BJ (cell line): Measurements from ENCODE around the gene CIZ1. TPM values are rescaled to one million over a fixed set of nuclear protein-coding genes. Genes with fewer than 3 reads are reported as not detected.
"Not testable (repeated sequence)": the region's sequence is repeated elsewhere in the genome, so short reads cannot be mapped to it uniquely, and the experiment has no call there.

Source experiments
- CTCF ChIA-PET: fragments of 350-600 bp; formaldehyde crosslinking; extraction: SDS; loops from one replicate; lab custom pipeline; 2021; ENCODE audit warnings: antibody characterized with exemption, inconsistent platforms; lab: Yijun Ruan, JAX
- POLR2A ChIA-PET: fragments of 300-600 bp; sonication (Branson Sonifier 250); formaldehyde crosslinking; extraction: SDS; loops from one replicate; lab custom pipeline; 2021; ENCODE audit warnings: antibody characterized with exemption; lab: Charles Lee
- DNase-seq: peaks from one replicate; pipeline ENCODE4 v3.0.0-alpha.2; 2011; ENCODE audit warnings: low read depth
- H3K27me3 ChIP-seq: 2 replicates; pipeline ENCODE4 v1.6.0; 2011; ENCODE audit warnings: low read length; ENCODE audit not compliant: control insufficient read depth, insufficient read depth
- H3K36me3 ChIP-seq: 2 replicates; pipeline ENCODE4 v1.5.1; 2011; ENCODE audit warnings: low read length; ENCODE audit not compliant: control insufficient read depth, insufficient read depth
- H3K4me3 ChIP-seq: 2 replicates; pipeline ENCODE4 v1.5.1; 2011; ENCODE audit warnings: low read depth, mild to moderate bottlenecking, control low read depth, low read length
- polyA minus RNA-seq: library from RNA; depleted of rRNA, polyadenylated mRNA; stranded (reverse); fragments of >200 nt; gene quantifications from 2 replicates; pipeline ENCODE4 v1.2.3, GENCODE V29; 2011; rRNA and poly(A)+ RNA removed
- polyA plus RNA-seq: library from polyadenylated mRNA; depleted of rRNA; stranded (reverse); fragments of >200 nt; gene quantifications from 2 replicates; pipeline ENCODE4 v1.2.3, GENCODE V29; 2011; rRNA removed
- TF ChIP-seq, protein P1 (sequence below): IDR thresholded peaks from 2 replicates; pipeline ENCODE4 v1.5.1; 2011; ENCODE audit warnings: low read depth, mild to moderate bottlenecking, control low read depth, inconsistent platforms, low read length, moderate library complexity; ENCODE audit not compliant: insufficient read depth

The CIZ1 gene
- 24.0 and 36.0 TPM in 2 replicates for polyA plus RNA-seq
- polyA minus RNA-seq, result 55.8 and 68.4 TPM in 2 replicates

- DNase-seq, result no peak
- Histone ChIP-seq H3K4me3 (peak within 1 kb of the TSS; percentile 84), H3K36me3 (peaks cover 2% of the 10 kb centered on the region; the same call in 1 of the 2 replicates), H3K27me3 (no peaks in the 10 kb centered on the region)
- TF ChIP-seq, protein P1, sequence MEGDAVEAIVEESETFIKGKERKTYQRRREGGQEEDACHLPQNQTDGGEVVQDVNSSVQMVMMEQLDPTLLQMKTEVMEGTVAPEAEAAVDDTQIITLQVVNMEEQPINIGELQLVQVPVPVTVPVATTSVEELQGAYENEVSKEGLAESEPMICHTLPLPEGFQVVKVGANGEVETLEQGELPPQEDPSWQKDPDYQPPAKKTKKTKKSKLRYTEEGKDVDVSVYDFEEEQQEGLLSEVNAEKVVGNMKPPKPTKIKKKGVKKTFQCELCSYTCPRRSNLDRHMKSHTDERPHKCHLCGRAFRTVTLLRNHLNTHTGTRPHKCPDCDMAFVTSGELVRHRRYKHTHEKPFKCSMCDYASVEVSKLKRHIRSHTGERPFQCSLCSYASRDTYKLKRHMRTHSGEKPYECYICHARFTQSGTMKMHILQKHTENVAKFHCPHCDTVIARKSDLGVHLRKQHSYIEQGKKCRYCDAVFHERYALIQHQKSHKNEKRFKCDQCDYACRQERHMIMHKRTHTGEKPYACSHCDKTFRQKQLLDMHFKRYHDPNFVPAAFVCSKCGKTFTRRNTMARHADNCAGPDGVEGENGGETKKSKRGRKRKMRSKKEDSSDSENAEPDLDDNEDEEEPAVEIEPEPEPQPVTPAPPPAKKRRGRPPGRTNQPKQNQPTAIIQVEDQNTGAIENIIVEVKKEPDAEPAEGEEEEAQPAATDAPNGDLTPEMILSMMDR, result peak; percentile 33
- POLR2A ChIA-PET, result interaction anchor here (1.0 kb wide), 1 partner anchor 170 kb away, joined by 4 read pairs; no protein-coding TSS in a partner anchor
- CTCF ChIA-PET, result interaction anchor here (0.7 to 3.1 kb wide), 10 partner anchors 8 to 150 kb away, joined by 3 to 20 read pairs (median 4); no protein-coding TSS in a partner anchor
These were observed at the start of gene CIZ1 for GRCh38 chr9:128191406-128192046. CIZ1 (minus strand) TSS chr9:128191572; CDS start chr9:128190857, 715 bp downstream.

DNA sequence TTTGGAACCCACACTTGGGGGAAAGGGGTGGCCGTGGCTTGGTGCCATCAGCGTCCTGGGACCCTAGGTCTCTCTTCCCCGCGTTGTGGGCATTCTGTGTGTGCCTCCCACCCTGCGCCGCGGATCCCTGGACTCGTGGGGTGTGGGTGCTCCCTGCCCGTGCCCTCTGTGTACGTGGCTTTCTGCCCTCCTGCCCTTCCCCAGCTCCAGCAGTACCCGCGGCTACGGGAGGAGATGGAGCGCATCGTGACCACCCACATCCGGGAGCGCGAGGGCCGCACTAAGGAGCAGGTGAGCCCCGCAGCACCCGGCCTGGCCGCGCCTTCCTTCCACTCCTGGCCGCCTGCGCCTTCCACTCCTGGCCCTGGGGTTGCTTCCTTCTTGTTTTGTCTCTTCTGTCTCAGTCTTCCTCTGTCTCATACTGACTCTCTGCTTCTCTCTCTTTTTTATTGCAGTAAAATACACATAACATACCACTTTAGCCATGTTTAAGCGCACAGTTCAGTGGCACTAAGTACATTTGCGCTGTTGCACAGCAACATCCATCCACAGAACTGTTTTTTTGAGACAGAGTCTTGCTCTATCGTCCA is 42.5 kb upstream of the CIZ1 start:
- POLR2A ChIA-PET, result no interaction called here
- no peaks in the 10 kb centered on the region for H3K27me3 ChIP-seq
- CTCF ChIA-PET, result no interaction called here
- DNase-seq, result no peak
- H3K36me3 ChIP-seq, result no peaks in the 10 kb centered on the region; the same call in 1 of the 2 replicates
- no peak overlapping the region for H3K4me3 ChIP-seq
- TF ChIP-seq, protein P1, result no peak

DNA sequence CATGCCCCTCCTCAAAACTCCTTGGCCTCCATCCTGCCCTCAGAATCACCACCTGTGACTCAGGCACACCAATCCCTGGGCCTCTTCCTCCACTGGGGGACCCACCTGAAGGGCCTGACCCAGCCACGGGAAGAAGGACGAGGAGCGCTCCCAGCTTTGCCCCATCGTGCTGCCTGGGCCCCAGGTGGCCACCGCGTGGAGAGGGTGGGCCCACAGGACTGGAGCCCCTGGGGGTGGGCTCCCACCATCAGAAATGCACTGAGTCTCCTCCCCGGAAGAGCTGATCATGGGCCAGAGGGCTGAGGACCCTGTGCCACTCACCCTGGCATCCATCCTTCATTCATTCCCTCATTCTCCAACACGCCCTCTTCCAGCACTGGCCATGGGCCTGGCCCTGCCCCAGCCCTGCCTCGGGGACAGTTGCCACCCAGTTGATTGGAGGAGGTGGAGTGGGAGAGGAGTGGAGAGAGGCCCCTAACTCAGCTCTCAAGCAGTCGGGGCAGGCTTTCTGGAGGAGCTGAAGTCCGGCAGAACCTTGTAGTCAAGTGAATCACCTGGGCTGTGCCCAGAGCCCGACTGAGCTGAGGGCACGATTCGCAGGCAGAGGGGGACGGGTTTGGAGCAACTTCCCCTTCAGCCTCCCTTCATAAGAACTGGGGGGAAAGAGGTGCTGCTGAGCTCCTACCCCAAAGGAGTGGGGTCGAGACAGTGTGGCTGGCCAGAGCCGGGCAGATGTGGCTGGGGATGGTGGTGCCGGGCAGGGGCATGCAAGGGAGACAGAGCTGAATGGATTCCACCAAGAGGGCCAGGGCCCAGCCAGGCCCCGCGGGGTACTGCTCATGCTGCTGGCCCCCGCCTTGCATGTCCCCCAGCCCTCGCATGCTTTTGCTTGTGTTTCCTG is 41.4 kb upstream of the CIZ1 start:
- no peak for DNase-seq
- TF ChIP-seq, protein P1, result no peak
- H3K27me3 ChIP-seq, result no peaks in the 10 kb centered on the region
- CTCF ChIA-PET, result no interaction called here
- H3K4me3 ChIP-seq, result no peak overlapping the region
- POLR2A ChIA-PET, result no interaction called here
- H3K36me3 ChIP-seq, result no peaks in the 10 kb centered on the region

DNA sequence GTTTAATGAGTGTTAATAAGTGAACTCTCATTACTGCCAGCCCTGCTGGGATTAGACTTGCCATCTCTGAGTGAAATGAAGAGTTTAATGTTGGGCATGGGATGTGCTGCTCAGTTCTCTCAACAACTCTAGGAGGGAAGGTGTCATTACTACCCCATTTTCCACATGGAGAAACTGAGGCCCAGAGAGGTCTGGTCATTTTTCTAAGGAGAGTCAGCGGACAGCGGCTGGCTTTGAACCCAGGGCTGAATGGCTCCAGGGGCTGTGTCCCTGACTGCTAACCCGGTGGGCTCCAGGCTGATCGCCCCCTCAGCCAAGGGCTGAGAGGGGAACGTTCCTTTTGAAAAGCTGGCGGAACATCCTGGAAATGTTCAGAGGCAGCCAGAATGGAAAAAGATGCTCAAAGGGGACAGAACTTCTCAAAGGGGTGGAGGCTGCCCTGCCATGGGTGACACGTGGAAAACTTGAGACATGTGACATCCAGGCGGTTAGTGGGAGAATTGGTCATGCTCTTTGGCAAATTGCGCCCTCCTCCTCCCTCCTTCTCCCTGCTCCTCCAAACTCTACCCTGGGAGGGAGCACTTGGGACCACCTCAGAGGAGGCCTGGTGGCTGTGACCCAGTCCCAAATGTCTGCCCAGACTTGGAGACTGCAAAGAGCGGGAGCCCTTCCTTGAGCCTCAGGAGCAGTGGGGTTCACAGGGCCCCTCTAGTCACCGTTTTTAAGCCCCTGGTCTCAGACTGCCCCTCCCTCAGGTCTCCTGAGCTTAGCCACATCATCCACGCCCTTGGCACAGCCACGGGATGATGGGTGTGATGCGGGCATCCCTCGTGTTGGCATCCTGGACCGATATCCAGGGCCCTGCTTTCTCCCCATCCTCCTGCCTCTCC is 40.5 kb upstream of the CIZ1 start:
- Histone ChIP-seq H3K36me3 (no peaks in the 10 kb centered on the region), H3K4me3 (no peak overlapping the region), H3K27me3 (no peaks in the 10 kb centered on the region)
- POLR2A ChIA-PET, result no interaction called here
- TF ChIP-seq, protein P1, result no peak
- CTCF ChIA-PET, result no interaction called here
- DNase-seq, result no peak

DNA sequence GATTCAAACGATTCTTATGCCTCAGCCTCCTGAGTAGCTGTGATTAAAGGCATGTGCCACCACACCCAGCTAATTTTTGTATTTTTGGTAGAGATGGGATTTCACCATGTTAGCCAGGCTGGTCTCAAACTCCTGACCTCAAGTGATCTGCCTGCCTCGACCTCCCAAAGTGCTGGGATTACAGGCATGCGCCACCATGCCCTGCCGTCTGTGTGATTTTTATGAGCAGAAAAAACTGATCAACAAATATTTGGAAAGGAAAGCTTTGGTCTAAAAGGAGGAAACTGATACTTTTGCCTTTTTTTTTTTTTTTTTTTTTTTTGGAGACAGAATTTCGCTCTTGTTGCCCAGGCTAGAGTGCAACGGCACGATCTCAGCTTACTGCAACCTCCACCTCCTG is 39.5 kb upstream of the CIZ1 start:
- POLR2A ChIA-PET, H3K4me3 ChIP-seq, CTCF ChIA-PET, H3K27me3 ChIP-seq, DNase-seq, H3K36me3 ChIP-seq: not testable (repeated sequence)
